ENCODE results near the gene TSPAN11. TPM values are rescaled to one million over a fixed set of nuclear protein-coding genes. Genes with fewer than 3 reads are reported as not detected.

The TSPAN11 gene
- total RNA-seq, 4 donors from 2014 or later = 1.5 to 3.0 (median 2.9) TPM

- no peak overlapping the region for H3K27ac ChIP-seq
- no peak overlapping the region for H3K4me3 ChIP-seq
- no peaks in the 10 kb centered on the region for H3K27me3 ChIP-seq
- H3K36me3 ChIP-seq = no peaks in the 10 kb centered on the region
- WGBS, 2 donors (ENCODE audit: low coverage in 1 of 2) = 81% methylated on average over 7 of the region's 7 CpGs; no CpG with 5 or more reads in 1 of the 2 donors
- DNase-seq = no peak
- no peak for TF ChIP-seq POLR2A (IDR thresholded peaks at IDR 0.05)
- peak in 2 of 3 donors; percentile 9 to 25 for TF ChIP-seq POLR2AphosphoS5 (IDR thresholded peaks at IDR 0.05)
- no peak for TF ChIP-seq CTCF (IDR thresholded peaks at IDR 0.05)
- TF ChIP-seq EP300 (IDR thresholded peaks at IDR 0.05; ENCODE audit: low read depth) = no peak
- intact Hi-C loops (cut with DNase I; ENCODE audit: low total_unique reads) = no loop called here
- H3K9me3 ChIP-seq = no peaks in the 10 kb centered on the region
- in situ Hi-C loops (cut with MboI; ENCODE audit: low pct_ligation_motif_present in 1 of 4, low pct_unique_long_range_greater_than_20kb in 1 of 4, low sequenced_read_pairs in 3 of 4) = loop anchor here in 2 of 4 donors (25.0 kb wide), 2 partner anchors 116 to 259 kb away; no protein-coding TSS in a partner anchor
- no peaks in the 10 kb centered on the region for H3K4me1 ChIP-seq
Observed at GRCh38 chr12:30978639-30979038, 52.1 kb downstream of the TSPAN11 start.

GRCh38 chr12:30979371-30980259 is 53.1 kb downstream of the TSPAN11 start:
- in situ Hi-C loops (cut with MboI; ENCODE audit: low pct_ligation_motif_present in 1 of 4, low pct_unique_long_range_greater_than_20kb in 1 of 4, low sequenced_read_pairs in 3 of 4) = loop anchor here in 2 of 4 donors (25.0 kb wide), 2 partner anchors 117 to 258 kb away; no protein-coding TSS in a partner anchor
- Histone ChIP-seq H3K36me3 (no peaks in the 10 kb centered on the region), H3K27me3 (no peaks in the 10 kb centered on the region), H3K27ac (peak overlapping the region in 1 of 4 donors; percentile 25), H3K9me3 (no peaks in the 10 kb centered on the region), H3K4me3 (no peak overlapping the region), H3K4me1 (no peaks in the 10 kb centered on the region)
- DNase-seq = no peak
- TF ChIP-seq CTCF (IDR thresholded peaks at IDR 0.05) (no peak), EP300 (IDR thresholded peaks at IDR 0.05; ENCODE audit: low read depth) (no peak), POLR2AphosphoS5 (IDR thresholded peaks at IDR 0.05) (no peak), POLR2A (IDR thresholded peaks at IDR 0.05) (no peak)
- WGBS, 2 donors (ENCODE audit: low coverage in 1 of 2) = 20 to 59% methylated on average over 1 to 21 of the region's 21 CpGs
- intact Hi-C loops (cut with DNase I; ENCODE audit: low total_unique reads) = no loop called here

GRCh38 chr12:30980955-30981662 is 54.6 kb downstream of the TSPAN11 start:
- TF ChIP-seq POLR2A (IDR thresholded peaks at IDR 0.05) (no peak), CTCF (IDR thresholded peaks at IDR 0.05) (no peak)
- no peak for DNase-seq
- Histone ChIP-seq H3K9me3 (no peaks in the 10 kb centered on the region), H3K4me1 (no peaks in the 10 kb centered on the region), H3K27me3 (no peaks in the 10 kb centered on the region), H3K4me3 (no peak overlapping the region), H3K36me3 (no peaks in the 10 kb centered on the region), H3K27ac (no peak overlapping the region)
- intact Hi-C loops (cut with DNase I; ENCODE audit: low total_unique reads) (no loop called here), in situ Hi-C loops (cut with MboI; ENCODE audit: low pct_ligation_motif_present in 1 of 4, low pct_unique_long_range_greater_than_20kb in 1 of 4, low sequenced_read_pairs in 3 of 4) (loop anchor here in 2 of 4 donors (25.0 kb wide), 2 partner anchors 119 to 256 kb away; no protein-coding TSS in a partner anchor)
- 51 to 81% methylated on average over 3 to 18 of the region's 18 CpGs for WGBS, 2 donors (ENCODE audit: low coverage in 1 of 2)

- in situ Hi-C loops (cut with MboI; ENCODE audit: low pct_ligation_motif_present in 1 of 4, low pct_unique_long_range_greater_than_20kb in 1 of 4, low sequenced_read_pairs in 3 of 4) = loop anchor here in 2 of 4 donors (25.0 kb wide), 2 partner anchors 120 to 255 kb away; no protein-coding TSS in a partner anchor
- intact Hi-C loops (cut with DNase I; ENCODE audit: low total_unique reads) = no loop called here
- 92% methylated on average over 11 of the region's 12 CpGs; no CpG with 5 or more reads in 1 of the 2 donors for WGBS, 2 donors (ENCODE audit: low coverage in 1 of 2)
Observed at GRCh38 chr12:30982413-30982812, 55.9 kb downstream of the TSPAN11 start.

More at GRCh38 chr12:30982413-30982812, 55.9 kb downstream of the TSPAN11 start:
- DNase-seq = no peak
- Histone ChIP-seq H3K27ac (no peak overlapping the region), H3K9me3 (no peaks in the 10 kb centered on the region), H3K36me3 (no peaks in the 10 kb centered on the region), H3K4me3 (no peak overlapping the region), H3K27me3 (no peaks in the 10 kb centered on the region), H3K4me1 (no peaks in the 10 kb centered on the region)
- TF ChIP-seq CTCF (IDR thresholded peaks at IDR 0.05) = no peak
- TF ChIP-seq POLR2AphosphoS5 (IDR thresholded peaks at IDR 0.05) = no peak
- no peak for TF ChIP-seq POLR2A (IDR thresholded peaks at IDR 0.05)
- no peak for TF ChIP-seq EP300 (IDR thresholded peaks at IDR 0.05; ENCODE audit: low read depth)
